GM18526 (cell line): ENCODE results near the gene GUSB.

Source experiments
- POLR2A ChIP-seq: IDR thresholded peaks from 3 replicates; pipeline ENCODE4 v1.6.1; 2011; ENCODE audit not compliant: insufficient read length; ENCODE audit errors: extremely low read depth

Gene GUSB

GRCh38 chr7:65951837-65952578, 30.0 kb downstream of the GUSB start:
- no peak for TF ChIP-seq POLR2A

DNA sequence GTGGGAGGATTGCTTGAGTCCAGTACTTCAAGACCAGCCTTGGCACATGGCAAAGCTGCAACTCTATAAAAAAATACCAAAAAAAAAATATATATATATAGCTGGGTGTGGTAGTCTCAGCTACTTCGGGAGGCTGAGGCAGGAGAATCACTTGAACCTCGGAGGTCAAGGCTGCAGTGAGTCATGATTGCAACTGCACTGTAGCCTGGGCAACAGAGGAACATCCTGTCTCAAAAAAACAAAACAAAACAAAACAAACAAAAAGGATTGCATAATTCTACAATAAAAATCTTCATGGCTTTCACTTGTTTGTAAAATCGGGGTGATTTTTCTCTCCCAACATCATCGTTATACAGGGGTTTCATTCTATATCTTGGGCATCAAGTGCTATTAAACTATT, 35.1 kb downstream of the GUSB start:
- no peak for TF ChIP-seq POLR2A

GRCh38 chr7:65938336-65938895, 43.6 kb downstream of the GUSB start:
- no peak for TF ChIP-seq POLR2A

DNA sequence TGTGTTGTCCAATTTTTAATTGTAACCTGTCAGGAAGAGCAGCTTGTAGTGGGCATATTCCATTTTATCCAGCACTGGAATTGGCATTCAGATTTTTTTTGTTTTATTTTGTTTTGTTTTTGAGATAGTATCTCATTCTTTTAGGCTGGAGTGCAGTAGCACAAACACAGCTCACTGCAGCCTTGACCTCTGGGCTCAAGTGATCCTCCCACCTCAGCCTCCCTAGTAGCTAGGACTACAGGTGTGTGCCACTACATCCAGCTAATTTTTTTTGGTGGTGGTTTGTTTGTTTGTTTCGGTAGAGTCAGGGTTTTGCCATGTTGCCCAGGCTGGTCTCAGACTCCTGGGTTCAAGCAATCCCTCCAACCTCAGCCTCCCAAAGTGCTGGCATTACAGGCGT, 44.7 kb downstream of the GUSB start:
- TF ChIP-seq POLR2A = no peak

DNA sequence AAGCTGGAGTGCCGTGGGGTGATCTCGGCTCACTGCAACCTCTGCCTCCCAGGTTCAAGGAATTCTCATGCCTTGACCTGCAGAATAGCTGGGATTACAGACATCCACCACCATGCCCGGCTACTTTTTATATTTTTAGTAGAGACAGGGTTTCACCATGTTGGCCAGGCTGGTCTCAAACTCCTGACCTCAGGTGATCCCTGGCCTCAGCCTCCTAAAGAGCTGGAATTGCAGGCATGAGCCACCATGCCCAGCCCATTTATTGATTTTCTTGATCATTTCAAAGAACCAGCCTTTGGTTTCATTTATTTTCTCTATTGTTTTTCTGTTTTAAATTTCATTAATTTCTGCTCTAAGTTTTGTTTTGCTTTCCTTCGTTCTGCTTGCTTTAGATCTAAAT, 50.3 kb downstream of the GUSB start:
- TF ChIP-seq POLR2A = no peak

- TF ChIP-seq POLR2A = no peak
Observed at GRCh38 chr7:65927489-65928448, 54.2 kb downstream of the GUSB start.

DNA sequence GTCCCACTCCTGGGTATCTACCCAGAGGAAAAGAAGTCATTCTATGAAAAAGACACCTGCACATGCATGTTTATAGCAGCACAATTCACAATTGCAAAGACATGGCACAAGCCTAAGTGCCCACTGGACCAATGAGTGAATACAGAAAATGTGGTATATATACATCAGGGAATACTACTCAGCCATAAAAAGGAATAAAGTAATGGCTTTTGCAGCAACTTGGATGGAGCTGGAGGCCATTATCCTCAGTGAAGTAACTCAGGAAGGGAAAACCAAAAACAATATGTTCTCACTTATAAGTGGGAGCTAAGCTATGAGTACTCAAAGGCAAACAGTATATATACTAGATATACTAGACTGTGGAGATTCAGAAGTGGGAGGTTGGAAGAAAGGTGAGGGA, 55.4 kb downstream of the GUSB start:
- no peak for TF ChIP-seq POLR2A

GRCh38 chr7:65925040-65925439, 57.0 kb downstream of the GUSB start:
- no peak for TF ChIP-seq POLR2A

- no peak for TF ChIP-seq POLR2A
Observed at GRCh38 chr7:65924193-65924592, 57.8 kb downstream of the GUSB start.

GRCh38 chr7:65923316-65923715, 58.7 kb downstream of the GUSB start:
- no peak for TF ChIP-seq POLR2A

DNA sequence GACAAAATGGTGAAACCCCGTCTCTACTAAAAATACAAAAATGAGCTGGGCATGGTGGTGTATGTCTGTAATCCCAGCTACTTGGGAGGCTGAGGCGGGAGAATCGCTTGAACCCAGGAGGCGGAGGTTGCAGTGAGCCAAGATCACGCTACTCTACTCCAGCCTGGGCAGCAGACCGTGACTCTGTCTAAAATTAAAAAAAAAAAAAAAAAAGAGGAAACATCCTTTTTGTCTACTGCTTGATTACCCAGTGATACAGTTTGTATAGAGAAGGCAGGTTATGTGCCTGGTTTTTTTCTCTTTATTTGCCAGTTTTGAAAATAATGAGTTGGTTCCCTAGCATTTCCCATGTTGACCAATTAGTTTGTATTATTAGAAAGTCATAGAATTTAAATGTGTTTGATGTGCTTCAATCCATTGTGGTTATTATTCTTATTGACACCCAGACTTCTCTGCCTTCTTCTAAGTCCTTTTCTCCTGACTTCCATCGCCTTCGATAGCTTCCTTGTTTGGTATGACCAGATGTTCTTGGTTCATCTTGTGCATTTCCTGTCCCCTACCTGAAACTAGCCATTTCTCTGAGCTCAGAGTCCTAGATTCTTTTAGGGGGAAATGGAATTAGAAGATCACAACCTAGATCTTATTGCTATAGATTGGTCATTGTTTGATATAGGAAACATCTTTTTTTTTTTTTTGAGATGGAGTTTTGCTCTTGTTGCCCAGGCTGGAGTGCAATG, 65.9 kb downstream of the GUSB start:
- no peak for TF ChIP-seq POLR2A

DNA sequence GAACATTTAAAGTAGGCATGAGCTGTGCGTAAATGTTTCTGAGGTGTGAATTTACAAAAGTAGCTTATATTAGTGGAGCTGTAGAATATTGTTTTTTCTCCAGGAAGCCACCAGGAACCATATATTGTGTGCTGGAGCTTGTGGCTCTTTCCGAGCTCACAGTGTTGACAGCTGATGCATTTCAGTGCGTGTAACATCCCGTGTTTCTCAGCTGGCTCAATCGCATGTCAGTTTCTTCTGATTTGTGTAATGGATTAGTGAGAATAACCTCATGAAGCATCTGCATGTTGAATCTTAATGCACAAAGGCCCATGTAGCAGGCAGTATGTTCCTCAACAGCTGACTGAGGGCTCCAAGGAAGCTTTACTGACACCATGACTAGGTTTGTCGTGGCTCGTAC, 69.8 kb downstream of the GUSB start:
- TF ChIP-seq POLR2A = no peak
